NCI-H1092 treated with DMSO at 0.1 percent for 48 hours (cell line): Measurements from ENCODE around the gene CHST12.
"Not testable (repeated sequence)": the region's sequence is repeated elsewhere in the genome, so short reads cannot be mapped to it uniquely, and the experiment has no call there.

ENCODE experiments used
- DNase-seq: peaks from one replicate; lab custom pipeline; 2025; lab: John Stamatoyannopoulos, UW

Gene CHST12

GRCh38 chr7:2403718-2404648 lies 572 bp downstream of the CHST12 start:
- peak; percentile 48 for DNase-seq

GRCh38 chr7:2404714-2405119 lies 1.3 kb downstream of the CHST12 start:
- DNase-seq: no peak

- no peak for DNase-seq
These were observed 1.8 kb downstream of the CHST12 start for GRCh38 chr7:2405201-2405600.

GRCh38 chr7:2405601-2406345 lies 2.4 kb downstream of the CHST12 start:
- DNase-seq: no peak

GRCh38 chr7:2409745-2410414 lies 6.5 kb downstream of the CHST12 start:
- no peak for DNase-seq

- no peak for DNase-seq
These were observed 7.6 kb downstream of the CHST12 start for GRCh38 chr7:2411049-2411448.

GRCh38 chr7:2411815-2412586 lies 8.6 kb downstream of the CHST12 start:
- no peak for DNase-seq

- DNase-seq: no peak
These were observed 9.3 kb downstream of the CHST12 start for GRCh38 chr7:2412587-2413201.

GRCh38 chr7:2416063-2416462 lies 12.7 kb downstream of the CHST12 start:
- DNase-seq: no peak

GRCh38 chr7:2416650-2417049 lies 13.2 kb downstream of the CHST12 start:
- DNase-seq: no peak

GRCh38 chr7:2417178-2417577 lies 13.8 kb downstream of the CHST12 start:
- DNase-seq: not testable (repeated sequence)

GRCh38 chr7:2417981-2418481 lies 14.6 kb downstream of the CHST12 start:
- DNase-seq: no peak

- DNase-seq: no peak
These were observed 17.0 kb downstream of the CHST12 start for GRCh38 chr7:2420216-2420933.

GRCh38 chr7:2421943-2422310 lies 18.5 kb downstream of the CHST12 start:
- no peak for DNase-seq

GRCh38 chr7:2425749-2426148 lies 22.3 kb downstream of the CHST12 start:
- DNase-seq: no peak

GRCh38 chr7:2431260-2431867 lies 28.0 kb downstream of the CHST12 start:
- DNase-seq: no peak

- DNase-seq: no peak
These were observed 29.7 kb downstream of the CHST12 start for GRCh38 chr7:2432910-2433712.

- no peak for DNase-seq
These were observed 30.5 kb downstream of the CHST12 start for GRCh38 chr7:2433713-2434550.
